SK-N-SH (cell line): ENCODE results near the gene NEU4.

Experiments used
- MXI1 ChIP-seq: IDR thresholded peaks from 2 replicates; pipeline ENCODE4 v1.6.1; 2012; ENCODE audit warnings: mild to moderate bottlenecking, low read depth, low read length, improper control_type of control experiment
- NRF1 ChIP-seq: IDR thresholded peaks from 2 replicates; pipeline ENCODE4 v1.6.1; 2012; ENCODE audit warnings: low read depth, mild to moderate bottlenecking, low read length
- POLR2AphosphoS5 ChIP-seq: IDR thresholded peaks from 2 replicates; pipeline ENCODE4 v1.6.1; 2012; ENCODE audit warnings: low read depth, low read length
- RFX5 ChIP-seq: IDR thresholded peaks from 2 replicates; pipeline ENCODE4 v1.6.1; 2012; ENCODE audit warnings: mild to moderate bottlenecking, improper control_type of control experiment, low read length
- RXRA ChIP-seq: IDR thresholded peaks from 2 replicates; pipeline ENCODE4 v1.4.0; 2012; ENCODE audit warnings: low read depth, mild to moderate bottlenecking, borderline replicate concordance
- TF ChIP-seq, protein P1 (sequence below): fragments of 200-600 bp; sonication (generic); IDR thresholded peaks from 2 replicates; pipeline ENCODE4 v1.6.1; 2017; ENCODE audit warnings: antibody characterized with exemption, mild to moderate bottlenecking, moderate library complexity
- TF ChIP-seq, protein P2 (sequence below): IDR thresholded peaks from 2 replicates; pipeline ENCODE4 v1.4.0; 2012; ENCODE audit warnings: low read depth
- TF ChIP-seq, protein P3 (sequence below): IDR thresholded peaks from 2 replicates; pipeline ENCODE4 v1.6.1; 2012; ENCODE audit warnings: mild to moderate bottlenecking, low read depth, low read length, moderate library complexity

DNA sequence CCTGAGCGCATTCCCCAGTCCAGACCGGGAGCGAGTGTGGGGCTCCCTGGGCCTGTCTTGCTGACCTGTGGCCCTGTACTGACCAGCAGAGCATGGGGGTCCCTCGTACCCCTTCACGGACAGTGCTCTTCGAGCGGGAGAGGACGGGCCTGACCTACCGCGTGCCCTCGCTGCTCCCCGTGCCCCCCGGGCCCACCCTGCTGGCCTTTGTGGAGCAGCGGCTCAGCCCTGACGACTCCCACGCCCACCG is 5.3 kb downstream of the NEU4 start:
- TF ChIP-seq, protein P1, sequence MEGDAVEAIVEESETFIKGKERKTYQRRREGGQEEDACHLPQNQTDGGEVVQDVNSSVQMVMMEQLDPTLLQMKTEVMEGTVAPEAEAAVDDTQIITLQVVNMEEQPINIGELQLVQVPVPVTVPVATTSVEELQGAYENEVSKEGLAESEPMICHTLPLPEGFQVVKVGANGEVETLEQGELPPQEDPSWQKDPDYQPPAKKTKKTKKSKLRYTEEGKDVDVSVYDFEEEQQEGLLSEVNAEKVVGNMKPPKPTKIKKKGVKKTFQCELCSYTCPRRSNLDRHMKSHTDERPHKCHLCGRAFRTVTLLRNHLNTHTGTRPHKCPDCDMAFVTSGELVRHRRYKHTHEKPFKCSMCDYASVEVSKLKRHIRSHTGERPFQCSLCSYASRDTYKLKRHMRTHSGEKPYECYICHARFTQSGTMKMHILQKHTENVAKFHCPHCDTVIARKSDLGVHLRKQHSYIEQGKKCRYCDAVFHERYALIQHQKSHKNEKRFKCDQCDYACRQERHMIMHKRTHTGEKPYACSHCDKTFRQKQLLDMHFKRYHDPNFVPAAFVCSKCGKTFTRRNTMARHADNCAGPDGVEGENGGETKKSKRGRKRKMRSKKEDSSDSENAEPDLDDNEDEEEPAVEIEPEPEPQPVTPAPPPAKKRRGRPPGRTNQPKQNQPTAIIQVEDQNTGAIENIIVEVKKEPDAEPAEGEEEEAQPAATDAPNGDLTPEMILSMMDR: no peak
- TF ChIP-seq POLR2AphosphoS5 (no peak), MXI1 (no peak), NRF1 (no peak), RXRA (no peak), RFX5 (no peak)
- TF ChIP-seq, protein P2, sequence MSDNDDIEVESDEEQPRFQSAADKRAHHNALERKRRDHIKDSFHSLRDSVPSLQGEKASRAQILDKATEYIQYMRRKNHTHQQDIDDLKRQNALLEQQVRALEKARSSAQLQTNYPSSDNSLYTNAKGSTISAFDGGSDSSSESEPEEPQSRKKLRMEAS: no peak
- TF ChIP-seq, protein P3, sequence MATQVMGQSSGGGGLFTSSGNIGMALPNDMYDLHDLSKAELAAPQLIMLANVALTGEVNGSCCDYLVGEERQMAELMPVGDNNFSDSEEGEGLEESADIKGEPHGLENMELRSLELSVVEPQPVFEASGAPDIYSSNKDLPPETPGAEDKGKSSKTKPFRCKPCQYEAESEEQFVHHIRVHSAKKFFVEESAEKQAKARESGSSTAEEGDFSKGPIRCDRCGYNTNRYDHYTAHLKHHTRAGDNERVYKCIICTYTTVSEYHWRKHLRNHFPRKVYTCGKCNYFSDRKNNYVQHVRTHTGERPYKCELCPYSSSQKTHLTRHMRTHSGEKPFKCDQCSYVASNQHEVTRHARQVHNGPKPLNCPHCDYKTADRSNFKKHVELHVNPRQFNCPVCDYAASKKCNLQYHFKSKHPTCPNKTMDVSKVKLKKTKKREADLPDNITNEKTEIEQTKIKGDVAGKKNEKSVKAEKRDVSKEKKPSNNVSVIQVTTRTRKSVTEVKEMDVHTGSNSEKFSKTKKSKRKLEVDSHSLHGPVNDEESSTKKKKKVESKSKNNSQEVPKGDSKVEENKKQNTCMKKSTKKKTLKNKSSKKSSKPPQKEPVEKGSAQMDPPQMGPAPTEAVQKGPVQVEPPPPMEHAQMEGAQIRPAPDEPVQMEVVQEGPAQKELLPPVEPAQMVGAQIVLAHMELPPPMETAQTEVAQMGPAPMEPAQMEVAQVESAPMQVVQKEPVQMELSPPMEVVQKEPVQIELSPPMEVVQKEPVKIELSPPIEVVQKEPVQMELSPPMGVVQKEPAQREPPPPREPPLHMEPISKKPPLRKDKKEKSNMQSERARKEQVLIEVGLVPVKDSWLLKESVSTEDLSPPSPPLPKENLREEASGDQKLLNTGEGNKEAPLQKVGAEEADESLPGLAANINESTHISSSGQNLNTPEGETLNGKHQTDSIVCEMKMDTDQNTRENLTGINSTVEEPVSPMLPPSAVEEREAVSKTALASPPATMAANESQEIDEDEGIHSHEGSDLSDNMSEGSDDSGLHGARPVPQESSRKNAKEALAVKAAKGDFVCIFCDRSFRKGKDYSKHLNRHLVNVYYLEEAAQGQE: no peak
